ENCODE measurements around the gene EIF3M. TPM values are rescaled to one million over a fixed set of nuclear protein-coding genes. Genes with fewer than 3 reads are reported as not detected.

EIF3M gene
- total and polyA plus RNA-seq, 2 experiments from 2014 or later = 667 to 714 TPM

GRCh38 chr11:32630844-32631243 is 47.2 kb downstream of the EIF3M start (continued):
- TF ChIP-seq ZNF462 (CRISPR knock-in tag; IDR thresholded peaks at IDR 0.05) (no peak), EZH2 (IDR thresholded peaks at IDR 0.05; ENCODE audit: low read depth, unreplicated experiment) (no peak), REST (IDR thresholded peaks at IDR 0.05; ENCODE audit: unreplicated experiment) (no peak), JUNB (IDR thresholded peaks at IDR 0.05; ENCODE audit: unreplicated experiment) (no peak)

GRCh38 chr11:32635819-32636218 is 52.2 kb downstream of the EIF3M start:
- Histone ChIP-seq H3K36me3 (ENCODE audit: insufficient read depth) (no peaks in the 10 kb centered on the region), H3K27me3 (ENCODE audit: insufficient read depth) (no peaks in the 10 kb centered on the region), H2AFZ (no peak overlapping the region), H3K79me2 (replicated peaks; ENCODE audit: insufficient read depth) (no peaks in the 10 kb centered on the region), H3K4me2 (no peak overlapping the region), H3K9me2 (ENCODE audit: insufficient read depth) (no peaks in the 10 kb centered on the region), H4K20me1 (replicated peaks; ENCODE audit: insufficient read depth) (no peaks in the 10 kb centered on the region), H3K27ac (ENCODE audit: low read depth) (no peak overlapping the region), H3K4me1 (ENCODE audit: insufficient read depth) (no peaks in the 10 kb centered on the region), H3F3A (replicated peaks; ENCODE audit: low read depth) (no peaks in the 10 kb centered on the region), H3K4me3 (no peak overlapping the region)
- no peak overlapping the region for H3K27ac Mint-ChIP-seq
- H3K36me3 Mint-ChIP-seq (ENCODE audit: low read depth) = no peaks in the 10 kb centered on the region
- H3K4me1 Mint-ChIP-seq = no peaks in the 10 kb centered on the region
- no peaks in the 10 kb centered on the region for H3K9me3 Mint-ChIP-seq
- H3K4me3 Mint-ChIP-seq = no peak overlapping the region
- no peak for ATAC-seq
- no peak for DNase-seq (ENCODE audit: low spot score)
- no peaks in the 10 kb centered on the region for H3K27me3 Mint-ChIP-seq (ENCODE audit: insufficient read depth, low read depth, poor library complexity)
- TF ChIP-seq ZNF462 (CRISPR knock-in tag; IDR thresholded peaks at IDR 0.05) (no peak), ZNF331 (CRISPR knock-in tag; IDR thresholded peaks at IDR 0.05; ENCODE audit: low read depth) (no peak), EZH2phosphoT487 (IDR thresholded peaks at IDR 0.05; ENCODE audit: unreplicated experiment) (no peak)
